DMS 273 (cell line): Measurements from ENCODE around the gene CPT1B.
"Not testable (repeated sequence)": the region's sequence is repeated elsewhere in the genome, so short reads cannot be mapped to it uniquely, and the experiment has no call there.

Source experiments
- DNase-seq: peaks from one replicate; lab custom pipeline; 2025; ENCODE audit not compliant: unreplicated experiment; lab: John Stamatoyannopoulos, UW

Gene CPT1B

DNA sequence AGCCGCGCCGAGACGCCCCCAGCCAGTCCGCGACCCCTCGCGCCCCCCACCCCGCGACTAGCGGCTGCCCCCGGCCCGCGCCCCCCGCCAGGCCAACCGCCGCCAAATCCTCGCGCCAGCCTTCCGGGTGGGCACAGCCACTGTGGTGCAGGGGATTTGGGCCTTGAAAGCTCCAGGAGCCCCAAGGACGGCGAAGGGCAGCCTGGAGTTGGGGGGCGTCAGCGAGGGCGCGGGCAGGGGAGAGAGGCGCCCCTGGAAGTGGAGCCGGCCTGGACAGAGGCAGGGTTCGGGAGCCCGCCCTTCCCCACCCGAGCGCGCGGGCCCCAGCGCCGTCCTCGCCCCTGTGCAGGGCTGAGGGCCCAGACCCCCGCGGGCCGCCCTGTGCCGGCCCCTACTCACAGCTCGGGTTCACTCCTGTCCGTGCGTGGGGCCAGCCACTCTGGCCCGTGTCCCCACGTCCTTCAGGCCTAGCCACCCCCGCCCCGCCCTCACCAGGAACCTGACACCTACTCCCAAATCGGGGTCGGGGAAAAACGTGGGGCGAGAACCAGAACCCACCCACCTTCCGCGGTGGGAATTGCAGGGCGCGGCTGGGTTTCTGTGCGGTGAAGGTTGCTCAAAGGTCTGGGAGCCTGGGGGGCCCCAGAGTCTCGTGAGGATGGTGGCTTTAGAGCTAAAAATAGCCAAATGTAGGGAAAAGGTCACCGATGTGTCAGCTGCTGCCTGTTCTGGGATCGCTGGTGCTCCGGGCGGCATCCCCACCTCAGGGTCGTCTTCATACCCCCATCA is at the start of gene CPT1B:
Gene CPT1B (minus strand): TSS at position 441 of the 789 bp plus-strand sequence. CDS start 512 bp downstream, outside the sequence.
- DNase-seq = no peak

DNA sequence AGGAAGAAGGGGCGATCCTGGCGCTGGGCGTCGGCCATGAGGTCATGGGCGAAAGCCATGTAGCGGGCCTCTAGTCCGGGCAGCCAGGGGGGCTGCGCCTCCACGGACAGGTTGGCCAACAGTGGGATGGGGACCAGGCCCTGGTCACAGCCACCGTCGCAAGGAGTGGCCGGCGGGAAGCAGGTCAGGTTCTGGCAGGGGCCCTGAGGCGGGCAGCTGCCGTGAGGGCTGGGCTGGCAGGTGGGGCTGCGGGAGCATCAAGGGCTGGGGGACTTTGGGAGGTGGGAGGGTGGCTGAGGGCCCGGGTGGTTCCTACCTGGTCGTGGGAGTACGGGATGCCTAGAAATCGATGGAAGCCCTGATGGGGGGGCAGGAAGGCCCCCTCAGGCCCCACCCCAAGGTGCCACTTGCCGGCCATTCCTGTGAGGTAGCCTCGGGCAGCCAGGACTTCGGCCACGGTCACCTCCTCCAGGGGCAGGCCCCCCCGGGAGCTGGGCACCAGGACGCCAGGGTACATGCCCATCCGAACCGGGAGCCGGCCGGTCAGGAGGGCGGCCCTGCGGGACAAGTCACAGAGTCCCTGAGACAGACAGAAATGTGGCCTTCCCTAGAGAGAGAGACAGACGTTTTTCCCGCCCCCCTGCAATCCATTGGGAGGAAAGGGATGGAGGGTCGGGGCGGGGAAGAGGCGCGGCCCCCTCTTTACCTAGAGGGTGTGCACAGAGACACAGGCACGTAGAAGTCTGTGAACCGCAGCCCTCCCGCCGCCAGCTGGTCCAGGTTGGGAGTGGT is 48.8 kb upstream of the CPT1B start:
- peak; percentile 44 for DNase-seq

DNA sequence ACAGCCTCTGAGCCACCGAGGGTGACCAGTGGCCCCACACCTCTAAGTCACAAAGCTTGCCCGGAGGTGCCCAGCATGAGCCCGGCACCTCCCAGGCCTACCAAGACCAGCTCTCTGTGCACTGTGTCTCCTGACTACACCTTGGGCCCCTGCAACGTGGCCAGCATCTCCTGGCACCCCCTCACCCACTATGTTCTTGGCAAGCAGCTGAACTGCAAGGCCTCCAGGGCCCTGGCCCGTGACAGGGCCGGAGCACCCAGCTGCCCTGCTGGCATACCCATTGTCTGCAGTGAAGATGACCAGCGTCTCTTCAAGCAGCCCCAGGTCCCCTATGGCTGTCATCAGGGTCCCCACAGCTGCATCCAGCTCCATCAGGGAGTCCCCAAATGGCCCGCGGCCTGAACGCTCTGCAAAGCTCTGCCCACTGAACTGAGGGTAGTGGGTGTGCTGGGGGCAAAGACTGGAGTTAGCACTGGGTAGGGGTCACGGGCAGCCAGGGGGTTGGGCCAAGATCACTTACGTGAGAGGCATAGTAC is 48.2 kb upstream of the CPT1B start:
- DNase-seq = no peak

DNA sequence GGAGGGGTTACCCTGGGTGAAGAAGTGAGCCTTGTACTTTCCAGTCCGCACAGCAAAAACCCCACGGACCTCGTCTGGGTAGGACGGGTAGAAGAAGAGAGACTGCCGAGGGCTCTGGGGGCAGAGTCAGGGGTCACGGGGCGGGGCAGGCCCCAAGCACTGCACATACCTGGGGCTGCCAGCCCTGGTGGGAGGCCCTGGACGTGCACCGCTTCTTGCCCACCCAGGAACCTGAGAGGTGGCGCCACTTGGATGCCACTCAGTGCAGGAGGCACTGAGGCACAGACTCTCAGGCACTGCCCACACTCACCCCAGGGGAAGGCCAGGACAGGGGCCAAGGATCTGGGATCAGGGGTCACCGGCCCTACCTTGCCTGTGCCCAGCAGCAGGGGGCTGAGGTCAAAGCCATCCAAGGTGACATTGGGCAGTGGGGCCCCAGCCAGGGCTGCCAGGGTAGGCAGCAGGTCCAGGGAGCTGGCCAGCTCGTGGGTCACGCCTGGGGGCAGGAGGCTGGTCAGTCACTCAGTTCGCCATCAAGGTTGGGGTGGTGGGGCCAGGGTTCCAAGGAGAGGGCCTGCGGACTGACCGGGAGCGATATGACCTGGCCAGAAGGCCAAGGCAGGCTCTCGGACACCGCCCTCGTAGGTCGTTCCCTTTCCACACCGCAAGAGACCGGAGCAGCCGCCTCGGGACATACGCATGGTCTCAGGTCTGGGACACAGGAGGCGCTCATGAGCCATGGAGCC is 47.5 kb upstream of the CPT1B start:
- no peak for DNase-seq

DNA sequence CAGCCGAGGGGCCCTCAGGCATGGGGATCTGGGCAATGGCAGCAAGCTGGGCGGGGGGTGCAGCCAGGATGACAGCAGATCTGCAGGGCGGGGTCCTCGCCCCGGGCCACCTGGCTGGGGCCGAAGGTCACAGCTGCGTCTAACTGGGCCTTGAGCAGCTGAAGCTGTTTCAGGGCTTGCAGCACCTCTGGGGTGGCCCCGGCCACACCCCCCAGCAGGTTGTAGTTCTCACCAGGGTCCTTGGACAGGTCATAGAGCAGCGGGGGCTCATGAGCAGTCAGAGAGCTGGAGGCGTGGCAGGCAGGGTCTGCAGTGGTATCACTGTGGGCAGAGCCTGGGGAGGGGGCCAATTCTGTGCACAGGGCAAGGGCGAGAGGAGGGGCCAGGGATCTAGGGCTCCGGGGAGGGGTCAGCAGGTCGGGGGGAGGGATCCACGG is 46.9 kb upstream of the CPT1B start:
- no peak for DNase-seq

DNA sequence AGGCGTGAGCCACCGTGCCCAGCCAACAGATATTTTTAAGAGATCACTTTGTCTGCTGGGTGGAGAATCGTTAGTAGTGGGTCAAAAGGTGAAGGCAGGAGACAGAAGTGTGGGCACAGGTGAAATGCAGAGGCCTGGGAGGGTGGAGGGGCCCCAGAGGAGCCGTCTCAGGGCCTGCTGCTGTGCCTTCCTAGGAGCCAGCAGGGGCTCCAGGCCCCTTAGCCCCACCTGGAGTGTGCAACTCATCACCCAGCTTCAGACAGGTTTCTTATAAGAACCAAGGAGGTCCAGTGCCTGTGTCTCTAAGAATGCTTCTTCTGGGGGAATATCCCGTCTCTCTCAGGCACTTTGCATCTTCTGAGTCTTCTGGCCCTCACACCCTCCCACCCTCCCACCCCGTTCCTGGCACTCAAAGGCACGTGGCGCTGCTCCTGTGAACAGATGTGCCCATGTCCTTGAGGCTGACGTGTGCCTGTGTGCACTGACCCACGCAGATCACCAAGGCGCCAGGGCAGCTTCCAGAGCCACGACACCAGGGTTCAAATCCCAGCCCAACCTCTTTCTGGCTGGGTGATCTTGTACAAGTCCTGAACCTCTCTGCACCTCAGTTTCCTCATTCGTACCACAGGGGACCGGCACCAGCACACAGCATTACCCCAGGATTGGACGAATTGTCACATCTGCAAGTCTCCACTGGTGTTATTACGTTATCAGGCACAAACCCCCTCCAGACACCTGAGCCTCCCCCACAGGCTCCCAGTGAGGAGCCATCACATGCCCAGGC is 46.3 kb upstream of the CPT1B start:
- DNase-seq = no peak

DNA sequence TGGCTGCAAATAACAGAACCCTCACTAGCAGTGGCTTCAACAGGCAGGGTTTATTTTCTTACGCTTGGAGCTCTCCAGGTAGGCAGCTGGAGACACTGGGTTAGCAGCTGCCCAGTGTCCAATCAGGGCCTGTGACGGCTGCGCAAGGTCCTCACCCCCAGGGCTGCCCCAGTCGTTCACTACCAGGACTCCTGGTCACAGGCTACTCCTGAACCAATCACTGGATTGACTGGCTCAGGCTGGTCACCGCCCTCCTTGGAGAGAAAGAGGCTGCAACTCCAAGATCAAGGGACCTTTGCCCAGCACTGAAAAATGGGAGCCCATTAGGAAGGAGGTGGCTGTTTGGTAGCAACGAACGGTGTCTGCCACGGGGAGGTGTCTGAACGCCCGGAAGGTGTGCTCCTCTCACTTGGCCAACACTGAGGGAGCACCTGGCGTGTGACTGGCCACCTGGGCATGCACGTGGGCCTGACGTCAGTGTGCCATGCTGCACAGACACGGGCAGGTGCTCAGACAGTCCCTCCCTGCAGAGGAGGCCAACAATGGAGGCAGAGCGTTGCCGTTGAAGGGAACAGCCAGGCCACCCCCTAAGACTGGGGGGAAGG is 44.6 kb upstream of the CPT1B start:
- DNase-seq = no peak

DNA sequence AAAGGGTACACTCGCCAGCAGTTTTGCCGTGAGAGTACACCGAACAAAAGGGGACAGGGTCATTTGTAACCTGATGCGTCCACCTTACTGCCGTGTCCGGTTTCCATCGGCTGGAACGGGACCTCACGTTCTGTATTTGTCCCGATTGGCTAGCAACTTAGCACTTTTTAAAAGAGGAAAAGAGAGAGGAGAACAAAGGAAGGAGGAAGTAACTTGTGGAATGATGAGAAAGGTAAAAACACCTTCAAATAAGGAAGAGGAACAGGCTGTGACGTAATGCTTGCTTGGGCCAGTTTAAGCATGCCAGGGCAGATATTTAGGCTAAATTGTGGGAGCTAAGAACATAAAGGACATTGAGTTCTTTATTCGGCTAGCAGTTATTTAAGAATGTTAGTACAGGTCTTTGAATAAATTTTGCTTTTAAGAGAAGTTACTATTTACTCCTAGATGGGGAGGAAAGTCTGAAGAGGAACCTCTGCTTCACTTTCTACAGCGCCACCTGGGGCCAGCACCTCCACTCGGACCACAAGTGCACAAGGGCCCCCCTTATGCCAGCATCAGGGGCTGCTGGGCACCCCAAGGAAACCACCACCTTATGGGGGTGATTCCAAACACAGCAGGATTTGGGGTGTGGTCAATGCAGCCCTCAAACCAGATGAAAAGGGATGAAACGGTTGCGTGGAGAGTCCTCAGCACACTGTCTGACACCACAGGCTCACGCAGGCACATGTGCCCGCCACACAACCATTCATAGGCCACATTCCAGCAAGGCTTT is 43.9 kb upstream of the CPT1B start:
- no peak for DNase-seq

DNA sequence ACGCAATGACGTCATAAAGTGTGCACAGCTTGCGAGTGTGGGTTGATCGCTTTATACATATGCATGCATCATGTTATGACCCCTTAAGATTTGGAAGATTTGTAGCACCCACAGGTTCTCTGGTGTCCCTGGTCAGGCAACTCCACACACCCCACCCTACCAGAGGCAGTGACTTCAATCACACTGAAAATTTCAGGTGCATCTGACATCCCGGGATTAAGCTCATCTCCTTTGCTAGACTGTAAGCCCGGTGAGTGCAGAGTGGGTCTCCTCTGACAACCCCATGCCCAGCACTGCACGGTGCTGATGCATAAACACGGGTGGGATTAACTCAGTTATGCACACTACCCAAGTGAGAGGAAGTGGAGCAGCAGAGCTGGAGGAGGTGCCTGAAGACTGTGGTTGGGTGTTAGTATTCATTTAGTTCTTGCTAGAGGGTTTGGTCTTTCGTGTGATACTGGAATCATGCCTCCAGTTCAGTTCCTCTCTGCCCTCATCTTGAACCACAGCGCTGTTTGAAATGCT is 43.2 kb upstream of the CPT1B start:
- DNase-seq = no peak

DNA sequence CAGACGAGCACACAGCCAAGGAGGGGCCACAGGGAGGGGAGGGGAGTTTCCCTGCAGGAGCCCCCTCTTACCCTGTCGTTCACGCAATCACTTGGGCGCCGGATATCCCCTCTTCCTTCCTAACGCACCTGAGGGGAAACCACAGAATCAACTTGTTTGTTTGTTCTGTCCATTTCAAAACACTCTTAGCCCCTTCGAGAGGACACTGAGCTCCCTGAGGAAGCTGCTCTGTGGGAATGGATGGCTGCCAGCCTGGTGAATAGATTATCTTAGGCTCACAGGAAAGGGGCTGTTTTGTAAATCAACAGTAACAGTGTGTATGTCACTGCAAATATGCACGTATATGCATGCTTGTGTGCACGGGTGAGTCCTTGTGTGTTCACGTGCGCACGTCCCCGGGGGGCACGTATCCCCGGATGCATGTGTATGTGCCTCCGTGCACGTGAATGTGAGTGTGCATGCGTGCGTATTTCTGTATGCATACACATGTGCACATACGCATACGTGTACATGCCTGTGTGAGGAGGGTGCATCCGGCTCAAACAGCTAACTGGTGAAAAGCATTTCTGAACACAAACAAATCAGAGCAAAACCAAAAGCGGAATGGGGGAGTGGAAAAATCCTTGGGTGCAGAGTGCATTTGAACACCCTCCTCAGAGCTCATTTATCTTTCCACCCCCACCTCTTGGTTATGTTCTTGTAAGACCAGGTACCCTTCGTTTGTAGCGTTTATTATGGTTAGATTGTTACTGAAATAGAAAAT is 42.5 kb upstream of the CPT1B start:
- peak; percentile 72 for DNase-seq

DNA sequence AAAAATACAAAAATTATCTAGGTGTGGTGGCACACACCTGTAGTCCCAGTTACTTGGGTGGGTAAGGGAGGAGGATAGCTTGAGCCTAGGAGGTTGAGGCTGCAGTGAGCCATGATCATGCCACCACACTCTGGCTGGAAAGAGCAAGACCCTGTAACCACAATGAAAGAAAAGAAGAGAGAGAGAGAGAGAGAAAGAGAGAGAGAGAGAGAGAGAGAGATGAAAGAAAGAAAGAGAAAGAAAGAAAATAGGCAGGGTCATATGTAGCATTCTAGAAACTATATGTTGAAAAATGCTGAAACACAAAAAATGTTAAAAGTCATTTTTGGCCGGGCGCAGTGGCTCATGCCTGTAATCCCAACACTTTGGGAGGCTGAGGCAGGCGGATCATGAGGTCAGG is 36.1 kb upstream of the CPT1B start:
- not testable (repeated sequence) for DNase-seq

DNA sequence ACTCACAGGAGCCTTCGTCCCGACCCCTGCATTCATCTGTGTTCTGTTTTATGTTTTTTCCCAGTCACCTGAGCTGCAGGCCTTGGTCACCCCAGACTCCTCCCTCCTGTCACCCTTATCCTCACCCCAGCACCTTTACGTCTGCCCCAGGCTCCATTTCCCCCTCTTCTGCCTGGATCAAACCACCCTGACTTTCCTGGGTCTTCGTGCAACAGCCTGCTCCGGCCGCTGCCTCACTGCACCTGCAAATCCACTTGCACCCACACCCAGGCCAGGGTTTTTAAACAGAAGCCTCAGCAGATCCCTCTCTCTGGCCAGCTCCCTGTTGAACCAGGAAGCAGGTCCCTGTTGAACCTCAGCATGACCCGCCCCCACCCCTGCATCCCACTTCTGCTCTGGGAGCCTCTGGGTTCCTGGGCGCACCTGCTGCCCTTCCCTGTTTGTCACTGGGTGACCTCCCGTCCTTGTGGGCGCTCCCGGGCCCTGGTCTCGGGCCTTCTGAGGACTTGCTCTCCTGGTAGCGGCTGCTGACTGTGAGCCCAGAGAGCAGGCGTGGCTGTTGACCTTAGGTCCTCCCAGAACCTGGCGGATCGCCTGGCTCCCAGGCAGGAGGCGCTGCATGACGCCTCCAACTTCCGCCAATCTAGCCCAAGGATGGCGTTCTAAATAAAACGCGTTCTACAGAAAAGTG is 35.2 kb upstream of the CPT1B start:
- peak; percentile 83 for DNase-seq

DNA sequence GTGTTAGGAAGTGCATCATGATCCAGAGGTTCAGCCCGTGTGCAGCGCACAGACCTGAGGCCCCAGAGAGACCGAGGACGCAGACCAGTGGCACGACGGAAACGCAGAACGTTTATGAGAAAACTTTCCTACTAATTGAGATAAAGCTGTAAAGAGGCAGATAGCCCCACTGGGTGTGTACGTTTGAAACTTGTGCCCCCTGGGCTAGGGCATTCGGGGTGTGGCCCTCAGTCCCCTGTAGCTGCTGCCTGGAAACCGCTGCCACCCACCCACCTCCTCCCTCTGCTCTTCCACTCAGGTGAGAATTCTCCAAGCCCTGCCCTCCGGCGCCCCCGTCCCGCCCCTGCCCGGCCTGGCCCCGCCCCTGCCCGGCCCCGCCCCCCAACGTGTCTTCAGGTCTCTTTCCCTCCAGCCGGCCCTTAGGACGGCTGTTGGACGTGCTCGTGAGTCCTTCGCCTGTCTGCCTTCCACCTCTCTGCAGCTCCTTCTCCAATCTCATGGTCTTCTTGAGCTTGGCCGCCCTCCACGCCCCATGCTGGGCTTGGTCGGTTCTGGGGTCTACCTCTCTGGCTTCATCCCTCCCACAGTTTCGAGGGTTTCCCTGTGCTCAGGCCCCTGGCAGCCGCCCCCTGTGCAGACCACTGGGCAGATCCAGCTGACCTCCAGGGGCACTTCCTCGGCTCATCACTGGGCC is 34.4 kb upstream of the CPT1B start:
- no peak for DNase-seq

DNA sequence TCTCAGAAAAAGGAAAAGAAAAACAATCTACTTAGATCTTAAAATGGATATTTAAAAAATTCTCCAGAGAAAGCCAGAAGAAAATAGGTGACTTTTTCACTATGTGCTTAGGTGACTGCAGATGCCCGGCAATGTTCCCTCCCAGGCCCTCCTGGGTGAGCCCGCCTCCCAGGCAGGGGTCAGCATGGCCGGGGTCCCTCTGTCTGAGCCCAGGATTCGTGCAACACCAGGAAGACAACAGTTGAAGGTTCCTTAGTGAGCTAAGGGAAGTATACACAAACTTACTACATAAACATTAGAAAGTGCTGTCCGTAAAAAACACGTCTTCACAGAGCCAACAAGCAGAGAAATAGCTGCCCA is 33.9 kb upstream of the CPT1B start:
- DNase-seq = no peak

DNA sequence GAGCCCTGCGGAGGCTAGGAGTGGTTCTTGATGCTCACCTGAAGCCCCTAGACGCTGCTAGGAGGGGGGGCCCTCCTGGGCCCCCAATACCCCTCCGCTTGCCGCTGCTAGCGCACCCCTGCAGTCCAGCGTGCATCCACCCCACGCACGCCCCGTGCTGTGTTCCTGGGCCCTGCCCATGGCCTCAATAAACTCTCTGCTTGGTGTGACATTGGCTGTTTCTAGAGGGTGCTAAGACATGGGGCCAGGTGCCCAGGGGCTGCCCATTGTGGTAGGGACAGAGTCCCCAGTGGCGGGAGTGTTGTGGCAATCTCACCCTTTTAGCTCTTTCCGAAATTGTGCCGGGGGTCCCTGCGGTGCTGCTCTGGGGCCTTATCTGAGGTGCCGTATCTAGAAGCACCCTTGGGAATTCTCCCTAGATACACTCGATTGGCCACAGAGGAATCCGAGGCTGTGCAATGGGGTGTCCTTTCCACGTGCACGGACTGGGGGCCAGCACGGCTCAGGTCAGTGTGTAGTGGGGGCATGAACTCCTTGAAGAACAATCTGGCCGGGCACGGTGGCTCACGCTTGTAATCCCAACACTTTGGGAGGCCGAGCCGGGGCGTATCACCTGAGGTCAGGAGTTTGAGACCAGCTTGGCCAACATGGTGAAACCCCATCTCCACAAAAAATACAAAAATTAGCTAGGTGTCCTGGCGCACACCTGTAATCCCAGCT is 33.3 kb upstream of the CPT1B start:
- no peak for DNase-seq

DNA sequence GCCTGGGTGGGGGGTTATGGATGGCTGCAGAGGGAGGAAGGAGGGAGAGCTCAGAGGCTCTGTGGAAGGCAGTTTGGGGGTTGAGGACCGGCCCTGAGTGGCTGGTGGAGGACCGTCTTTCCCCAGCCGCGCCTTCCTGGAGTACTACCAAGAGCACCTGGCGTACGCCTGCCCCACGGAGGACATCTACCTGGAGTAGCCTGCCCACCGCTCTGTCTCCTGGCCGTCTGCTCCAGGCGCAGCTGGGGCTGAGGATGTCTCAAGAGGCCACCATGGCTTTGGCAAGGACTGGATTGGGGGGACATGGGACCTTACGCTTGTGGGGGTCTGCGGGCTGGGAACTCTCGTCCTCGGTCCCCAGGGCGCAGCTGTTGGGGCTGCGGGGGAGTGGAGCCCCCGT is 32.4 kb upstream of the CPT1B start:
- no peak for DNase-seq

DNA sequence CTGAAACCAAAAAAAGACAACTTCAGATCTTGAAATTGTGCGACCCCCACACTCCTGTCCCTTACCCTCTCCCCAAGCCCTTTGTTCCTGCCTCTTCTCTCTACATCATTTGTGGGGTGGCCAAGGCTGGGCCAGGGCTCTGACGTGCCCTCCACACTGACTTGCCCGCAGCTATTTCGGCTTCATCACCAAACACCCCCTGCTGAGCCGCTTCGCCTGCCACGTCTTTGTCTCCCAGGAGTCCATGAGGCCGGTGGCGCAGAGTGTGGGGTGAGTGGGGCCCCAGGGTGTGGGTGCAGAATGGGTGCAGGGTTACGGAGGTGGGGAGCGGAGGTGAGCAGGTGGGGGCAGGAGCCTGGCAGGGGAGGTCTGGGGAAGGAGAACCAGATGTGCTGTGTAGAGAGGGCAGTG is 31.8 kb upstream of the CPT1B start:
- no peak for DNase-seq
